Keratinocyte (primary cell): ENCODE results near the gene ZNF362. TPM values are rescaled to one million over a fixed set of nuclear protein-coding genes. Genes with fewer than 3 reads are reported as not detected.

ENCODE experiments used
- DNase-seq: peaks from one replicate; pipeline ENCODE4 v3.0.0-alpha.2; 2011; ENCODE audit warnings: low read depth, missing footprints, low spot score
- FAIRE-seq: peaks from 2 replicates; lab custom pipeline; 2011; peaks lifted over from hg19 to GRCh38; lab: Jason Lieb, UNC
- H2AFZ ChIP-seq: 2 replicates; pipeline ENCODE4 v1.6.0; 2012; ENCODE audit warnings: low read length, control low read depth, inconsistent platforms; ENCODE audit not compliant: control insufficient read depth
- H3K27ac ChIP-seq: 2 replicates; pipeline ENCODE4 v1.5.1; 2011; ENCODE audit warnings: low read length; ENCODE audit not compliant: control insufficient read depth, insufficient read depth
- H3K27me3 ChIP-seq: 3 replicates; pipeline ENCODE4 v1.6.0; 2011; ENCODE audit warnings: low read length; ENCODE audit not compliant: control insufficient read depth, insufficient read depth; ENCODE audit errors: extremely low read depth
- H3K36me3 ChIP-seq, 2 experiments: 2 replicates in 1 of 2; 3 replicates in 1 of 2; pipeline ENCODE4 v1.5.1; 2011; ENCODE audit warnings: low read length in 2 of 2, mild to moderate bottlenecking in 1 of 2; ENCODE audit not compliant: control insufficient read depth in 2 of 2, insufficient read depth in 2 of 2; ENCODE audit errors: extremely low read depth in 1 of 2
- H3K4me1 ChIP-seq: 3 replicates; pipeline ENCODE4 v1.5.1; 2011; ENCODE audit warnings: low read length; ENCODE audit not compliant: control insufficient read depth, insufficient read depth; ENCODE audit errors: extremely low read depth
- H3K4me2 ChIP-seq: 3 replicates; pipeline ENCODE4 v1.6.0; 2011; ENCODE audit warnings: low read depth, low read length; ENCODE audit not compliant: control insufficient read depth, insufficient read depth; ENCODE audit errors: extremely low read depth
- H3K4me3 ChIP-seq, 3 experiments: fragments of 200-600 bp in 1 of 3; sonication (generic) in 1 of 3; 2 replicates in 2 of 3; 3 replicates in 1 of 3; pipeline ENCODE4 v1.5.1; 2011 to 2016; ENCODE audit warnings: low read length in 3 of 3, mild to moderate bottlenecking in 3 of 3, control low read depth in 2 of 3, inconsistent platforms in 1 of 3, low read depth in 1 of 3, mixed read lengths in 1 of 3, mixed run types in 1 of 3, moderate library complexity in 1 of 3; ENCODE audit not compliant: control insufficient read depth in 2 of 3, insufficient read depth in 2 of 3; ENCODE audit errors: extremely low read depth in 1 of 3
- H3K79me2 ChIP-seq: 2 replicates; pipeline ENCODE4 v1.6.0; 2012; ENCODE audit warnings: low read length; ENCODE audit not compliant: control insufficient read depth, insufficient read depth
- H3K9ac ChIP-seq: 3 replicates; pipeline ENCODE4 v1.6.0; 2011; ENCODE audit warnings: low read length; ENCODE audit not compliant: control insufficient read depth, insufficient read depth; ENCODE audit errors: extremely low read depth
- H3K9me1 ChIP-seq: 3 replicates; pipeline ENCODE4 v1.6.0; 2011; ENCODE audit warnings: low read length; ENCODE audit not compliant: control insufficient read depth, insufficient read depth; ENCODE audit errors: extremely low read depth
- H3K9me3 ChIP-seq: 2 replicates; pipeline ENCODE4 v1.5.1; 2012; ENCODE audit warnings: low read depth, low read length; ENCODE audit not compliant: control insufficient read depth
- H4K20me1 ChIP-seq: 3 replicates; pipeline ENCODE4 v1.6.0; 2011; ENCODE audit warnings: low read length; ENCODE audit not compliant: control insufficient read depth, insufficient read depth; ENCODE audit errors: extremely low read depth
- CTCF ChIP-seq, 3 experiments: IDR thresholded peaks in 1 of 3; conservative IDR thresholded peaks in 1 of 3; optimal IDR thresholded peaks in 1 of 3; 2 replicates in 2 of 3; 3 replicates in 1 of 3; pipeline versions ENCODE3 to v1.5.1; 2011; ENCODE audit warnings: low read length in 3 of 3, mild to moderate bottlenecking in 3 of 3, moderate library complexity in 2 of 3, control low read depth in 1 of 3, inconsistent platforms in 1 of 3; ENCODE audit not compliant: insufficient read depth in 2 of 3; ENCODE audit errors: extremely low read depth in 1 of 3
- EZH2 ChIP-seq: IDR thresholded peaks from one replicate; pipeline ENCODE4 v1.6.1; 2012; ENCODE audit warnings: inconsistent platforms, mild to moderate bottlenecking, low read length, moderate library complexity
- dilution Hi-C: fragments of 300-500 bp; cut with MboI; formaldehyde crosslinking; loops from one replicate; pipeline ENCODE4 v1.7.0; 2020; ENCODE audit warnings: low sequenced_read_pairs; ENCODE audit not compliant: extremely low pct_ligation_motif_present
- polyA plus RNA-seq, 5 experiments: library from polyadenylated mRNA; depleted of rRNA in 3 of 5; stranded (reverse) in 3 of 5; stranded (forward) in 1 of 5; unstranded in 1 of 5; fragments of >200 nt; gene quantifications; 1 replicate in 1 of 5; 2 replicates in 3 of 5; 3 replicates in 1 of 5; pipeline versions ENCODE4 v1.2.1 to v1.2.3, GENCODE V29; 2011 to 2012; ENCODE audit warnings: missing spikeins in 2 of 5, low read depth in 1 of 5, low replicate concordance in 1 of 5

Gene ZNF362
- polyA plus RNA-seq, 1 donor (not counting 4 experiments of a cell fraction or from before 2014, with no cell fraction given) = 2.2 TPM

- Histone ChIP-seq H3K36me3 (no peaks in the 10 kb centered on the region), H3K9ac (no peak overlapping the region), H3K79me2 (no peaks in the 10 kb centered on the region), H3K9me3 (no peaks in the 10 kb centered on the region), H3K4me2 (no peak overlapping the region), H2AFZ (no peak overlapping the region), H3K9me1 (no peaks in the 10 kb centered on the region), H4K20me1 (no peaks in the 10 kb centered on the region), H3K27ac (no peak overlapping the region), H3K27me3 (no peaks in the 10 kb centered on the region), H3K4me1 (peaks cover 7% of the 10 kb centered on the region), H3K4me3 (no peak overlapping the region)
- no peak for DNase-seq
- dilution Hi-C loops = no loop called here
- no peak for FAIRE-seq
- TF ChIP-seq EZH2 (no peak), CTCF (optimal IDR thresholded peaks at IDR 0.05 in 1 of 3, IDR thresholded peaks at IDR 0.05 in 1 of 3, conservative IDR thresholded peaks at IDR 0.05 in 1 of 3; ENCODE audit: extremely low read depth in 1 of 3, insufficient read depth in 2 of 3, low read length in 3 of 3) (no peak)
Measured at GRCh38 chr1:33271666-33272505, 15.6 kb downstream of the ZNF362 start.

- Histone ChIP-seq H3K4me3 (no peak overlapping the region), H3K9ac (no peak overlapping the region), H3K4me1 (peaks cover 1% of the 10 kb centered on the region), H3K9me1 (no peaks in the 10 kb centered on the region), H2AFZ (no peak overlapping the region), H3K27me3 (no peaks in the 10 kb centered on the region), H3K79me2 (no peaks in the 10 kb centered on the region), H3K4me2 (no peak overlapping the region), H4K20me1 (no peaks in the 10 kb centered on the region), H3K9me3 (no peaks in the 10 kb centered on the region), H3K27ac (no peak overlapping the region), H3K36me3 (no peaks in the 10 kb centered on the region)
- no peak for FAIRE-seq
- DNase-seq = no peak
- TF ChIP-seq CTCF (optimal IDR thresholded peaks at IDR 0.05 in 1 of 3, IDR thresholded peaks at IDR 0.05 in 1 of 3, conservative IDR thresholded peaks at IDR 0.05 in 1 of 3; ENCODE audit: extremely low read depth in 1 of 3, insufficient read depth in 2 of 3, low read length in 3 of 3) = no peak
- no peak for TF ChIP-seq EZH2
- dilution Hi-C loops = no loop called here
Measured at GRCh38 chr1:33272509-33272908, 16.2 kb downstream of the ZNF362 start.
